PC-3 (cell line): ENCODE data around the gene ADORA3.

Experiments used
- CTCF ChIP-seq: fragments of 300-600 bp; sonication (generic); conservative IDR thresholded peaks from 2 replicates; pipeline ENCODE4 v1.5.1; 2017; ENCODE audit warnings: antibody characterized with exemption, low read depth, mild to moderate bottlenecking, low read length
- EZH2 ChIP-seq: fragments of 300-600 bp; sonication (generic); IDR thresholded peaks from one replicate; pipeline ENCODE4 v1.6.1; 2017; ENCODE audit warnings: antibody characterized with exemption, mild to moderate bottlenecking, low read length; ENCODE audit not compliant: unreplicated experiment
- EZH2phosphoT487 ChIP-seq: fragments of 300-600 bp; sonication (generic); IDR thresholded peaks from 2 replicates; pipeline ENCODE4 v1.6.1; 2018; ENCODE audit warnings: mild to moderate bottlenecking, antibody characterized with exemption, low read length, borderline replicate concordance

GRCh38 chr1:111476761-111477309 lies 26.6 kb downstream of the ADORA3 start:
- TF ChIP-seq CTCF (no peak), EZH2 (no peak), EZH2phosphoT487 (no peak)
